ENCODE measurements around the gene SRD5A1. TPM values are rescaled to one million over a fixed set of nuclear protein-coding genes. Genes with fewer than 3 reads are reported as not detected.

Gene SRD5A1
- total and polyA plus RNA-seq, 2 of the 8 experiments (the other 6 are each of a cell fraction or from before 2014, with no cell fraction given) = 34.7 to 42.4 TPM

DNA sequence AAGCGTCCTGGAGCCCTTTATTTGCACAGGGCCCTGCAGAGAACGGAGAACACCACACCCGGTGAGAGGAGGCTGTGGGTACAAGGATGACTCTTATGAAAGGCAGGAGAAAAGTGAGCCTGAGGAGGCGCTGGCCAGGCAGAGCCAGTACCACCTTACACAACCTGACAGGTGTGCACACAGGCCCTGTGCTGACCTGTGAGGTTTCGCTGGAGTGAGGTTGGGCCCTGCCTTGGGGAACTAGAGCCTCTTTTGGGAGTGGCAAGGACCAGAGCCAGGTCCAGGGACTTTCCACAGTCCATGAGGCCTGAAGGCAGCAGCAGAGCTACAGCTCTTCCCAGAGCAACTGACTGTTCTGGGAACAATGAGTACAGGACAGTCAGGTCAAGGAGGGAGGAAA, 3.1 kb downstream of the SRD5A1 start:
- H2AK5ac ChIP-seq (ENCODE audit: low read depth, low read length) = no peak overlapping the region
- H2BK20ac ChIP-seq (ENCODE audit: low read length) = no peak overlapping the region
- H4K5ac ChIP-seq (ENCODE audit: insufficient read length, low read depth, low read length) = no peak overlapping the region
- H3K56ac ChIP-seq (replicated peaks; ENCODE audit: insufficient read length, low read depth, low read length) = no peak overlapping the region
- H3K23me2 ChIP-seq (ENCODE audit: low read depth, low read length) = peaks cover 2% of the 10 kb centered on the region; the same call in 1 of the 2 replicates
- H3K4me1 ChIP-seq (replicated peaks in 1 of 4; ENCODE audit: control insufficient read depth in 3 of 4, insufficient read depth in 4 of 4, low read length in 3 of 4) = peaks cover 0 to 2% (median under 1%) of the 10 kb centered on the region in 4 experiments; a peak in 4 of 7 replicates
- ChIA-PET POLR2A (ENCODE audit: partially characterized antibody) (interaction anchor here (0.5 to 4.3 kb wide), 3 partner anchors 70 to 445 kb away, joined by 3 to 29 read pairs (median 3); partner anchors contain the start of gene TENT4A), CTCF (ENCODE audit: partially characterized antibody) (interaction anchor here (0.7 to 2.6 kb wide), 4 partner anchors 12 to 109 kb away, joined by 3 to 16 read pairs (median 4); no protein-coding TSS in a partner anchor)
- peaks cover 9% of the 10 kb centered on the region; the same call in 1 of the 2 replicates for H3K79me1 ChIP-seq (ENCODE audit: low read depth, low read length)
- H4K91ac ChIP-seq (replicated peaks; ENCODE audit: insufficient read length, low read length) = no peak overlapping the region
- no peaks in the 10 kb centered on the region for H3K9me3 ChIP-seq (ENCODE audit: insufficient read depth in 2 of 2, low read depth in 1 of 2, low read length in 1 of 2)
- H2BK15ac ChIP-seq (ENCODE audit: low read length) = no peak overlapping the region
- peaks cover 13 to 53% of the 10 kb centered on the region in 2 experiments for H3K79me2 ChIP-seq (ENCODE audit: control insufficient read depth in 1 of 2, insufficient read depth in 2 of 2, low read length in 2 of 2)
- H3K27ac ChIP-seq (ENCODE audit: low read depth, low read length) = no peak overlapping the region
- no peak overlapping the region for H3K23ac ChIP-seq (ENCODE audit: insufficient read length)
- no peak overlapping the region for H3K14ac ChIP-seq (ENCODE audit: insufficient read length)
- peaks cover 0 to 16% of the 10 kb centered on the region in 2 experiments for H4K20me1 ChIP-seq (replicated peaks in 1 of 2; ENCODE audit: control insufficient read depth in 1 of 2, insufficient read depth in 2 of 2, low read length in 2 of 2)
- H2BK120ac ChIP-seq (replicated peaks; ENCODE audit: low read depth, low read length) = no peak overlapping the region
- no peak overlapping the region for H3K9ac ChIP-seq (replicated peaks in 1 of 4; ENCODE audit: extremely low read depth in 1 of 4, low read depth in 3 of 4, low read length in 3 of 4)
- peaks cover 0 to 3% (median 1%) of the 10 kb centered on the region in 4 experiments; a peak in 3 of 8 replicates for H3K36me3 ChIP-seq (ENCODE audit: control insufficient read depth in 2 of 4, insufficient read depth in 4 of 4, low read length in 3 of 4)
- H3K4me2 ChIP-seq (ENCODE audit: insufficient read depth in 1 of 2, low read depth in 2 of 2, low read length in 2 of 2) = no peak overlapping the region
- no peak for TF ChIP-seq SP4 (IDR thresholded peaks at IDR 0.05; ENCODE audit: low read length)
- no peak for TF ChIP-seq JUND (IDR thresholded peaks at IDR 0.05; ENCODE audit: low read length)
- no peak for TF ChIP-seq GTF2F1 (IDR thresholded peaks at IDR 0.05; ENCODE audit: borderline replicate concordance, low read depth, low read length)
- TF ChIP-seq CEBPB (IDR thresholded peaks at IDR 0.05; ENCODE audit: low read depth, low read length) = no peak
- no peak for TF ChIP-seq TCF12 (IDR thresholded peaks at IDR 0.05; ENCODE audit: low read depth, low read length)
- TF ChIP-seq RBBP5 (IDR thresholded peaks at IDR 0.05; ENCODE audit: borderline replicate concordance, low read depth, low read length) = no peak
- TF ChIP-seq HDAC2 (IDR thresholded peaks at IDR 0.05; ENCODE audit: borderline replicate concordance in 1 of 2, low read depth in 2 of 2, low read length in 2 of 2) = no peak
- no peak for TF ChIP-seq FOSL1 (IDR thresholded peaks at IDR 0.05; ENCODE audit: insufficient read depth, low read depth, low read length)
- H2AFZ ChIP-seq (ENCODE audit: low read length) = no peak overlapping the region
- DNase-seq (ENCODE audit: low read depth in 1 of 2, low spot score in 2 of 2) (no peak), FAIRE-seq (no peak)
- WGBS, 2 experiments (ENCODE audit: extremely low coverage in 1 of 2, insufficient coverage in 1 of 2, insufficient read length in 1 of 2, insufficient replicate concordance in 2 of 2, low coverage in 1 of 2, low lambda C conversion rate in 2 of 2, missing lambda C conversion rate in 1 of 2) = 58% methylated on average over 5 of the region's 5 CpGs; no CpG with 5 or more reads in 1 of the 2 experiments
- H3K18ac ChIP-seq (ENCODE audit: extremely low read depth, low read length) = no peak overlapping the region
- H3K4ac ChIP-seq (replicated peaks; ENCODE audit: insufficient read length, low read depth, low read length) = no peak overlapping the region
- no peak overlapping the region for H4K8ac ChIP-seq (ENCODE audit: extremely low read depth, insufficient read depth, low read length)
- H3K27me3 ChIP-seq (replicated peaks in 1 of 4; ENCODE audit: control insufficient read depth in 3 of 4, extremely low read depth in 1 of 4, insufficient read depth in 3 of 4, low read length in 3 of 4) = no peaks in the 10 kb centered on the region
- H2BK12ac ChIP-seq (ENCODE audit: low read depth, low read length) = no peak overlapping the region
- no peak overlapping the region for H2BK5ac ChIP-seq (ENCODE audit: low read depth, low read length)
- no peak overlapping the region for H3K4me3 ChIP-seq (ENCODE audit: extremely low read depth in 1 of 4, insufficient read depth in 2 of 4, low read depth in 3 of 4, low read length in 4 of 4)

All from H1 (cell line).